GDM1 (cell line): ENCODE results near the gene SLC35C1.
A peak's percentile ranks its signal among the peaks of the same experiment; 100 is the strongest.
"Not testable (repeated sequence)": the region's sequence is repeated elsewhere in the genome, so short reads cannot be mapped to it uniquely, and the experiment has no call there.

Experiments
- DNase-seq: peaks from one replicate; lab custom pipeline; 2025; lab: John Stamatoyannopoulos, UW

Gene SLC35C1

DNA sequence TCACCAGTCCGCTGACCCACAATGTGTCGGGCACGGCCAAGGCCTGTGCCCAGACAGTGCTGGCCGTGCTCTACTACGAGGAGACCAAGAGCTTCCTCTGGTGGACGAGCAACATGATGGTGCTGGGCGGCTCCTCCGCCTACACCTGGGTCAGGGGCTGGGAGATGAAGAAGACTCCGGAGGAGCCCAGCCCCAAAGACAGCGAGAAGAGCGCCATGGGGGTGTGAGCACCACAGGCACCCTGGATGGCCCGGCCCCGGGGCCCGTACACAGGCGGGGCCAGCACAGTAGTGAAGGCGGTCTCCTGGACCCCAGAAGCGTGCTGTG lies 6.1 kb downstream of the SLC35C1 start:
- no peak for DNase-seq

DNA sequence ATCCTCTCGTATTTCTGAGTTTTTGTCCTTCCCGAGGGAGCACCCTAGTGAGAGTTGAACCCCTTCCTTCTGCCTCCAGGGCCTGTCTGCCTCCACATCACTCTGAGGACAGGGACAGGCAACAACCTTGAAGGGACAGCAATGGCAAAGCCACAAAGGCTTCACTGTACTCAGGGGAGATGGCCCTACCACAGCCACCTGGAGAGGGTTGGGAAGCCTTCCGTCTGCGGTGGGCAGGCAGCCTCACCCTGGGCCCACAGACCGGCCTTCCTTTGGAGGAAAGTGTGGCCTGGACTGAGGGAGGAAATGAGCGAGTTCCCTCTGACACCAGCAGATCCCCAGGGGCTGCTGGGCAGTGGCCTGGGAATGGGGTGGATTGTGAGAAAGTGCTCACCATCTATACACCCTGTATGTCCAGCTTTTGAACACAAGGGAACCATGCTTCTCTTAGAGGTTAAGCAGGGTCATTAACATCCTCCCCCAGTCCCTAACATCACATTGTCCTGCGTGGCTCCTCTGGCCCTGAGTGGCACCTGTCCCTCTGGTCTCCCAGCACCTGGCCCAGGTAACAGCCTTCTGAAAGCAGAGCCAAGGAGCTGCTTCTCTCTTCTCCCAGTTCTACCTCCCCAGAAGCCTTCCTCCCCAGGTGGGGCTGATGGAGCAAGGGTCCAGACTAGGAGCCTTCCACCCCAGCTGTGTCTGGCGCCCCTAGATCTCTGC lies 6.8 kb downstream of the SLC35C1 start:
- DNase-seq = no peak

DNA sequence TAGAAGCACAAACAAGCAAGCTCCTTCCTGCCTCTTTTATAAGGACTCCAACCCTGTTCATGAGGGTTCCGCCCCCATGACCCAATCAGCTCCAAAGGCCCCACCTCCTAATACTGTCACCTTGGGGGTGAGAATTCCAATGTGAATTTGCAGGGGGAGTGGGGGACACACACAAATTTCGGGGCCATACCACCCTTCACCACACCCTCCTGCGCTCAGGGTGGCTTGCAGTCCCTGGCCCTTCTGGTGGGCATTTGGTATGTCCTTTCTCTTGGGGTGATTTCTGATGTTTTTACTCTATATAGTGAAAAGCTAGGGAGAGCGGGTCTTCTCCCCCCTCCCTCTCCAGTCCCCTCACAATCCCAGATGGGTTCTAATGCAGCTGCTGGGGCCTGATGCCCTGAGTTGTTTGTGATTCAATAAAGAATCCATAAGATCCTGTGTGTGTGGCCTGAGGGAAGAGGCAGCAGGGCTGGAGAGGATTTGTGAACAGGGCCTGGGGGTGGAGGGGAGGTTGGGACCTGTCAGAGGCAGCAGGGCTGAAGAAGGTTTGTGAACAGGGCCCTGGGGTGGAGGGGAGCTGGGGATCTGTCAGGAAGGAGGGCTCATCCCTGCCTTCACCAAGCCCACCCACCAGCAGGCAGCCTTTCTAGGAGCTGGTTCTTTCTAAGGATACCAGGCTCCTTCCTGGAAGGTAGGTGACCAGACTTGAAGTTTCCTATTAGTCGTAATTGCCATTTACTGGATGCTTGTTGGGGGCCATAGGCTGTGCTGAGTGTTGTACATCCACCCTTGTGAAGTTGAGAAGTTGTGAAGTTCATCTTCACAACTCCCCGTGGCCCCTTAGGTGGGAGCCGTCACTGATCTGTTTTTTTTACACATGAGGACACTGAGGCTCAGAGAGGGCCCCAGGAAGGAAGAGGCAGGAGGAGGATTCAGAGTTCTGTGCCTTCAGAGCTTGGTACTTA lies 7.9 kb downstream of the SLC35C1 start:
- DNase-seq = no peak

DNA sequence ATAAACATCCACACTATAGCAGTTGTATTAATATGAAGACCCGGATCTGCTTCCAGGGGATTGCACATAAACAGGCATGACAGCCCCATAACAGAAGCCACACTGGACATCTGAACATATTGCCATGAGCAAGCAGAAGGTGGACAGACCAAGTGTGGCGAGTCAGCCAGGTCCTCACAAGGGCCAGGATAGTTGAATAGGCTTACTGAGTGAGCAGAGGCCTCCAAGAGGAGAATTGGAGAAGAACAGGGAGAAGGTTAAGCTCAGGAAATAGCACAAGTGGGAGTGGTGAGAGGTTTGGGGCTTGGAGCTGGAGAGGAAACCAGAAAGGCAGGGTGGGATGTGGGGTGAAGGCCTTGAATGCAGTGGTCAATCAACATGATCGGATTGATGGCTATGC lies 10.8 kb downstream of the SLC35C1 start:
- no peak for DNase-seq

DNA sequence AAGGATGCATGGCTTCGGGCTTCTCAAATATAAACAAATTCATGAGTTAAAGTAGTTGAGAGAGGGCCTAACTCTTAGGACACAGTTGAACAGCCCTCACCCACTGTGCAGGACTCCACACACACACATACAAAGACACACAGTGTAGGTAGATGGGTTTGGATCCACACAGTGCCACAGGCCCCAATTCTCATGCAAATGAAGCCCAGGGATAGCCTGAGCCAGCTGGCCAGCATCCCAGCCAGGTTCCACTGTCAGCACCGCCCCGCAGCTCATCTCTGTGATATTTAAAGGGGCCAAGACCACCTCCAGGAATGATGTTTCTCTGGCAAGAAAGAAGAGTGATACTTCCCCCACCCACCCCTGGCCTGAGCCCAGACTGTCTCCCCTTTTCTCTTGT lies 11.7 kb downstream of the SLC35C1 start:
- no peak for DNase-seq

DNA sequence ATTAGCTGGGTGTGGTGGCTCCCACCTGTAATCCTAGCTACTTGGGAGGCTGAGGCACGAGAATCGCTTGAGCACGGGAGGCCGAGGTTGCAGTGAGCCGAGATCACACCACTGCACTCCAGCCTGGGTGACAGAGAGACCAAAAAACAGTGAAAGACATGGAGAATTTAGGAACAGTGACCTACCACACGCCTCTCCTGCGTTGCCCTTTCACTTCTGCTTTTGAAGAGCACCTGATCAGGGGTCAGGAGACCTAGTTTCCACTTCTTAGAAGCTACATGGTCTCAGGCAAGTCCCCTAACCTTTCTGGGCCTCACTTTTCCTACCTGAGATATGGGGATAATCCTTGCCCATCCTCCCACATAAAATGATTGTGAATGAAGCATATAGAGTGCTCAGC lies 12.2 kb downstream of the SLC35C1 start:
- no peak for DNase-seq

DNA sequence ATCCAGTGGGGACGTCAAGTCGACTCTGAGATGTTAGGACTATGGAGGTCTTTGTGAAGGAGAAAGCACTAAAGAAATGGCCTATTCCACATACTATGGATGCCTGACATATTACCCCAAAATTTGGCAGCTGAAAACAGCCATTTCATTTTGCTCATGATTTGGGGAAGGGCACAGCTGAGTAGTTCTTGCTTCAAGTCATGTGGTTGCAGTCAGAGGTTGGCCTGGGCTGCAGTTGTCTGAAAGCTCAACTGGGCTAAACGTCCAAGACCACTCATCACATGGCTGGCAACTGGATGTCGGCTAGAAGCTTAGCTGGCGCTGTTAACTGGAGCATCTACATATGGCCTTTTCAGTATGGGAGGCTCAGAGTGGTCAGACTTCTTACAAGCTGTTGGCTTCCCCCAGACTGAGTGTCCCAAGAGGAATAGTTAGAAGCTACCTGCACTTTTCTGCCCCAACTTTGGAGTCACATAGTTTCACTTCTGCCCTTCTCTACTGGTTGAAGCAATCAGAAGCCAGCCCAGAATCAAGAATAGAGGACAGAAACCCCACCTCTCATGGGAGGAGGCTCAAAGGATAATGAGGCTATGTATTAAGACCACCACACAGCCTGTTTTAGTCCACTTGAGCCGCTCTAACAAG lies 14.1 kb downstream of the SLC35C1 start:
- DNase-seq = no peak

DNA sequence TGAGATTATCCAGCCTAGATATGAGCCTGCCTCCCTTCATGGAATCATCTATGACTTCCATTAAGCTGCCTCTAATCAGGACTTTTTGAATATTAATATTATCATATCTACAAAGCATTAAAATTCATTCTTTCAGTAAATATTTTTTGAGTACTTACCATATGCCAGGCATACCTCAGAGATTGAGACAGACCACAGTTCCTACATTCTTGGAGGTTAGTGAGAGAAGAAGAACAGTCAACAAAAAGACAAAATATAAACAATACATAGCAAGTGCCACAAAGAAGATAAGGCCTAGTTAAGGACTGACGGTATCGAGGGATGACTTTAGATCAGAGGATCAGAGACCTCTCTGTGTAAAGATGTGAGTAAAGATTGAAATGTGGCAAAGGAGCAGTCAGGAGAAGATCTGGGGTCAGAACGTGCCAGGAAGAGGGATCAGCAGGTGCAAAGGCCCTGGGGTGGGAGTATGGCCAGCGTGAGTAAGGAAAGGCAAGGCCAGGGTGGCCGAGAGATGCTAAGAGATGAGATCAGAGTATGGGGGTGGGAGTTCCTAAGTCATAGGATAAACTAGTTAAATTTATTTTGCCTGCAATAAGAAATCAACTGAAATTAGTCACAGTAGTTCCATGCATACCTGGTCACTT lies 15.4 kb downstream of the SLC35C1 start:
- DNase-seq = no peak

DNA sequence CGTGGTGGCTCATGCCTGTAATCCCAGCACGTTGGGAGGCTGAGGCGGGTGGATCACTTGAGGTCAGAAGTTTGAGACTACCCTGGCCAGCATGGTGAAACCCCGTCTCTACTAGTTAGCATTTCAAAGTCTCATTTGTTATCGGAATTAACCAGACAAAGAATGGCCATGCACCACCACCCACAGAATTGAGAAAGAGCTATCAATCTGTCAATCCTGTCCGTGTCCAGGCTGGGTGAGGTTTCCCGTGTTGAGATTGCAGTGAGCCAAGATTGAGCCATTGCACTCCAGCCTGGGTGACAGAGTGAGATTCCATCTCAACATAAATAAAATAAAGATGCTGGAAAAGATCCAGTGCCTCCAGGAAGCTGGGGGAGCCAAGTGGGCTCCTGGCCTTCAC lies 21.5 kb downstream of the SLC35C1 start:
- DNase-seq = not testable (repeated sequence)

DNA sequence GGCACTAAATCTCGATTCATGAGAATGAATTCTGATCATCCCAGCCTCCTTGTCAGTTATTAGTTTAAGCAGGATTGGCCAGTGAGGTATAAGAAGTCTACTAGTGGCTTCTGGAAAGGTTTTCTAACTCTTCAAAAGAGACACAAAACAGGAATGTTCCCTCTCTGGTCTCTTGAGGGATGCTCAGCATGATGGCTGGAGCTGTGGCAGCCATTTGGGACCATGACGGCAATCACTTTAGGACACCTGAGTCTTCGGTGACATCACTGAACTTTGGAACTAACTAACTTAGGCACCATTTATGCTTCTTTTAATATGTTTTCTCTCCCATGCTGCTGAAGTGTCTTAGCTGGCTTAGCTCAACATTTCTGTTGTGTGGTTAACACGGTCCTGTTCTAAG lies 22.2 kb downstream of the SLC35C1 start:
- DNase-seq = no peak

DNA sequence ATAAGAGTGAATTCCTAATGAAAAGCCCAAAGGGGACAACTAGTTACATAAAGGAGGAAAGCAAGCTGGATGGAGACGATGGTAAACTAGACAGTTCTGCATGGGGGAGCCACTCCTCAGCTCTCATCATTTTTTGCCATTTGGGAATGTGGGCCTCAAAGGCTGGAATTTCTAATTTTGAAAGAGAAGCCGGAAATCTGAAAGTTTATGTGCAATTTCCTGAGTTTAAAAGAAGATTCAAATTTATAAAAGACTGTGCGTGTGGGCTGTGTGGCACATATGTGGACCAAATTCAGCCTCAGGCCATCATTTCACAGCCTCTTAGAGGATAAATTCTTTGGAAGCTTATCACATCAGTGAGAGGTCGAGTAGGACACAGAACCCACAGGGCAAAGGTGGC lies 24.0 kb downstream of the SLC35C1 start:
- no peak for DNase-seq

DNA sequence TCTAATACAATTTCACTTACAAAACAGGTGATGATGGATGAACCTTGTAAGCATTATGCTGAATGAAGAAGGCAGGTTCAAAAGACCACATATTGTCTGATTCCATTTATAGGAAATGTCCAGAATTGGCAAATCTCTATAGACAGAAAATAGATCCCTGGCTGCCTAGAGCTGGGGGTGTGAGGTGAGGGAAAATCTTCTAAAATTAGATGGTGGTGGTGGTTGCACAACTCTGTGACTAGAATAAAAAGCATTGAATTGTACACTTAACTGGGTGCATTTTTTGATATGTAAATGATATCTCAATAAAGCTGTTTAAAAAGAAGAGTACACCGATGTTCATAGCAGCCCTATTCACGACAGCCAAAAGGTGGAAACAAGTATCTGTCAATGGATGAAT lies 25.6 kb downstream of the SLC35C1 start:
- no peak for DNase-seq

DNA sequence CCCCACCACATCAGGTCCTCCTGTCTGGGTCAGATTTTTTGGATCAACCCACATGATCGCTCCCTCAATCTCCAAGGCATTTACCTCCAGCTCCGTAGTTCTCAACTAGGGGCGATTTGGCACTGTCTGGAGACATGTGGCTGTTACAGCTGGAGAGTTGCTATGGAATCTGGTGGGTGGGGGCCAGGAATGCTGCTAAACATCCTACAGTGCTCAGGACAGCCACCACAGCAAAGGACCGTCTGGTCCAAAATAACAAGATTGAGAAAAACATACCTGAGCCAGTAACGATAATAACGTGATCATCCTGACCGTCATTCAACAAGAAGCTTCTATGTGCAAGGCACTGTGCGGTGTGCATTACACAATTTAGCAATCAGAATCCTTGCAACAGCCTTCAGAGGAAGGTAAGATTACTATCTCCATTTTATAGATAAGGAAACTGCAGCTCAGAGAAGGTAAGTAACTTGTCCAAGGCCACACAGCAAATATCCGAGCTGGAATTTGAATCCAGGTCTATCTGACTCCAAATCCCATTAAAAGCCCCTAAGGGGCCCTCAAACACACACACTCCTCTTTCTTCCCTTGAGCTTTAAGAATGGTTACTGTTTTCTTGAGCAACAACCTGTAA lies 28.0 kb downstream of the SLC35C1 start:
- DNase-seq = no peak

DNA sequence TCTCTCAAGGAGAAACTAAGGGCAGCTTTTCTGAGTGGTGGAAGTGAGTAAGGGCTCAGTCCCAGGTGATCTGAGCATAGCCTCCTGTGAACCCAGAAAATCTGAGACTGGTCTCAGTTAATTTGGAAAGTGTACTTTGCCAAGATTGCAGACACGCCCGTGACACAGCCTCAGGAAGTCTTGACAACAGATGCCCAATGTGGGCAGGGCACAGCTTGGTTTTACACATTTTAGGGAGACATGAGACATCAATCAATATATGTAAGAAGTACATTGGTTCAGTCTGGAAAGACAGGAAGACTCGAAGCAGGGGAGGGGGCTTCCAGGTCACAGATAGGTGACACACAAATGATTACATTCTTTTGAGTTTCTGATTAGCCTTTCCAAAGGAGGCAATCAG lies 28.8 kb downstream of the SLC35C1 start:
- no peak for DNase-seq

DNA sequence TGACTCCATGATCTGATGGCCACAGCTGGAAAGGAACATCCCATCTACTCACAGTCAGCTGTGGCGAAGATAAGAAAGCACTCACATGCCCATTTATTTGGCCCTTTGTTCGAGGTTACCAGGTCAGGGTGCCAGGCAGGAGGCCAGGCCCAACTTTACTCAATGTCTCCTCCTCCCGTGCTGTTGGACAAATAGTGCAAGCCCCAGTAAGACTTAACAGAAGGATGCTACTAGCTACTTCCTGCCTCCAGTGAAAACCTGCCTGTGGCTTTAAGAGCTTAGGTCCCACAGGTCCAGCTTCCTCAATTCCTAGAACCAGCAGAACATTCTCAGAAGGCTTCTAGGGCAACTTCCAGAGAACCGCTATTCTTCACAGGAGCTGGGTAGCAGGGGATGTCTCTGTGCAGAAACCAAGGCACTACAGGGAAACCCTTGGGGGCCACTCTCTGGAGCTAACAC lies 29.4 kb downstream of the SLC35C1 start:
- no peak for DNase-seq

DNA sequence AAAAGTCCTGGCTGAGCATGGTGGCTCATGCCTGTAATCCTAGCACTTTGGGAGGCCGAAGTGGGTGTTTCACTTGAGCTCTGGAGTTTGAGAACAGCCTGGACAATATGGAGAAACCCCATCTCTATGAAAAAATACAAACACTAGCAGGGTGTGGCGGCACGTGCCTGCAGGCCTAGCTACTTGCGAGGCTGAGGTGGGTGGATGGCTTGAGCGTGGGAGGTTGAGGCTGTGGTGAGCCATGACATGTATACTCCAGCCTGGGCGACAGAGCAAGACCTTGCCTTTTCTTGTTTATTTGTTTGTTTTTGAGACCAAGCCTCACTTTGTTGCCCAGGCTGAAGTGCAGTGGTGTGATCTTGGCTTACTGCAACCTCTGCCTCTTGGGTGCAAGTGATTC lies 34.3 kb downstream of the SLC35C1 start:
- DNase-seq = no peak

DNA sequence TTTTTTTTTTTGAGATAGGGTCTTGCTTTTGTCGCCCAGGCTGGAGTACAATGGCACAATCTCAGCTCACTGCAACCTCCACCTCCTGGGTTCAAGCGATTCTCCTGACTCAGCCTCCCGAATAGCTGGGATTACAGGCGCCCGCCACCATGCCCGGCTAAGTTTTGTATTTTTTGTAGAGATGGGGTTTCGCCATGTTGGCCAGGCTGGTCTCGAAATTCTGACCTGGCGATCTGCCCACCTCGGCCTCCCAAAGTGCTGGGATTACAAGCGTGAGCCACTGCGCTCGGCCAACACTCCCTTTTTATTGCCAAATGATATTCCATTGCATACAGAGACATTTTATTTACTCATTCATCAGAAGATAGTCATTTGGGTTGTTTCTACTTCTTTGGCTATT lies 35.3 kb downstream of the SLC35C1 start:
- not testable (repeated sequence) for DNase-seq

DNA sequence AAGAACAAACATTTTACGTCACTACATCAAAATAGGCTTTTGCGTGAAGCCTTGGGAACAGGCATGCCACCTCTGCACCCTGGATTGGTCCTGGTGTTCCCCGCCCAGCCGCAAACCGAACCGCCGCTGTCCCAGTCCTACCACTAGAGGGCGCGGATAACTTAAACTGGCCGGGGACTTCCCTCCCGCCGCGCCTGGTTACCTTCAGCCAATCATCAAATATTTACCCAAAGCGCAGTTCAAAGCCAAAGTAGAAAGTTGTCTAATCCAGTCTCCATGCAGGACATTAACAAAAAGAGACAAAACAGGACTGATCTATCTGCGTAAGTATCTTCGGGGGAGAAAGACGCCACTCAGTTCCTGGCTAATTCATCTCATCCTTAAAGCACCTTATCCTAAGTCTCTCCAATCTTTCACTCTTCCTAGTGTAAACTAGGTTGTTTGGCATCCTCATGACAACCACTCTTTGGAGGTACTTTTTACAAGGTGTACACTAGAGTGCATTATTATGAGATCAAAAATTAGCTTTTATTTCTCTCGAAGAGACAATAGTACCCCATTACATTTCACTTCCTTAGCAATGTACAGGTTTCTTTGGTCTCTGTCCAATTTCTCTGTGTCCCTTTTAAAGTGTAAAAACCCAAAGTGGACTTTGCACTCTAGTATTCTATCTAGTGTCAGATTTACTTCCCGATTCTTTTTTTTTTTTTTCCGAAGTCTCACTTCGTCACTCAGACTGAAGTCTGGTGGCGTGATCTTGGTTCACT lies 38.4 kb downstream of the SLC35C1 start:
- peak; percentile 52 for DNase-seq

DNA sequence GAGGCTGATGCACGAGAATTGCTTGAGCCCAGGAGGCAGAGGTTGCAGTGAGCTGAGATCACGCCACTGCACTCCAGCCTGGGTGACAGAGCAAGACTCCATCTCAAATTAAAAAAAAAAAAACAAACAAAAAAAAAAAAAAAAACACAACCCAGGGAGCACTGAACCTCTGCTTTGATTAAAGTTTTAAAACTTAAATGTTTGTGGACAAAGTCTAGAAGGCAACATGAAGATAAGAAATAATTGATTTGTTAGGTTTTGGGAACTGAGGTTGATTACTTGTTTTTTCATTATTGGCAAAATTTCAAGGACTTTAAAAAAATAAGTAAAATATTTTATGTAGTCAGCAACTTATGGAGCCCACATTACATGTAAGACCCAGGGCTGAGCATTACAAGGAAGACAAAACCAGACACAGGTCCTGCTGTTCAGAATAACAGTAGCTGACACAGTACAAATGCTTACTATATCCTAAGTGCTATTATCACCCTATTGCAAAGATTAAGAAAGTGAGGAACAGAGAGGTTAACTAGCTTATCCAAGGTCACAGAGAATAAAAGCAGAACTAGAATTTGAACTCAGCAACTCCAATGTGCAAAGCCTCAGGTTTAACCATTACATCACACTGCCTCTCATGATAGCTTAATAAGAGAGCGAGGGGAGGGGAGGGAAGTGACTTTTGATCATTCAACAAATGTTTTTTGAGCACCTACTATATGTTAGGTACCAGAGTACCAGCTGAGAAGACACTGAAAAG lies 40.1 kb downstream of the SLC35C1 start:
- no peak for DNase-seq

DNA sequence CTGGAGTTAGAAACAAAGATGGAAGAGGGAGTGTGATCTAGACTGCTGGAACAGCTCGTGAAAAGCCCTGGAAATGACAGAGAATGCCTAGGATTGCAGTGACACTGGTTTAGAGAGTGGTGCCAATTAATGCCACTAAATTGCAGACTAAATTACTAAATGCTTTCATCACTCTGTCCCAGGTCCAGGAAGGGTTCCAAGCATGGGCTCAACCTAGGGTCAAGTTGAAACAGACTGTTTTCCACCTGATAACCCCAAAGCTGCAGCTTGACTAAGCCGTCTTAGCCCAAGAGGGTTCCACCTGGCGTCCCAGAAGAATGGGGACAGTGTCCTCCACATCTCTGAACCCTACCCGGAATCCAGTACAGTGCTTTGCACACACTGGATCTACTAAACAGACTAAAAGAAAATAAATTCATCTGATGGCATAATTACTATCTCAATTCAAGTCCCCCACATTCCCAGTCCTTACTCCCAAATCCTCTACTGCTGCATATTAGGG lies 41.3 kb downstream of the SLC35C1 start:
- DNase-seq = no peak
